SK-N-MC (cell line): ENCODE measurements around the gene RBM46.

Source experiments
- DNase-seq: peaks from one replicate; pipeline ENCODE4 v3.0.0-alpha.2; 2011; ENCODE audit warnings: low read depth, low spot score
- H3K27ac ChIP-seq: fragments of 200-600 bp; sonication (generic); 2 replicates; pipeline ENCODE4 v1.5.1; 2016; ENCODE audit warnings: mixed run types
- H3K36me3 ChIP-seq: fragments of 200-600 bp; sonication (generic); 2 replicates; pipeline ENCODE4 v1.6.1; 2017; ENCODE audit warnings: antibody characterized with exemption, low read length, mixed read lengths; ENCODE audit not compliant: insufficient read depth
- H3K4me3 ChIP-seq: fragments of 200-600 bp; sonication (generic); 2 replicates; pipeline ENCODE4 v1.5.1; 2016
- H3K9ac ChIP-seq: fragments of 200-600 bp; sonication (generic); 2 replicates; pipeline ENCODE4 v1.8.0; 2017; ENCODE audit warnings: mixed run types, mixed read lengths; ENCODE audit not compliant: insufficient read length
- H3K9me3 ChIP-seq: fragments of 200-600 bp; sonication (generic); 2 replicates; pipeline ENCODE4 v1.6.1; 2017; ENCODE audit warnings: low read depth, mild to moderate bottlenecking, antibody characterized with exemption, low read length, moderate library complexity, mixed read lengths
- EZH2 ChIP-seq: fragments of 200-600 bp; sonication (generic); IDR thresholded peaks from one replicate; pipeline ENCODE4 v1.6.1; 2017; ENCODE audit warnings: antibody characterized with exemption
- FOXP2 ChIP-seq: optimal IDR thresholded peaks from 2 replicates; pipeline ENCODE3; 2011; ENCODE audit warnings: mild to moderate bottlenecking, moderate library complexity; ENCODE audit not compliant: insufficient read depth; ENCODE audit errors: extremely low read length, control extremely low read depth
- POLR2AphosphoS5 ChIP-seq: IDR thresholded peaks from 2 replicates; pipeline ENCODE4 v1.6.1; 2012; ENCODE audit warnings: mild to moderate bottlenecking, low read depth, low read length, borderline replicate concordance

RBM46 gene

DNA sequence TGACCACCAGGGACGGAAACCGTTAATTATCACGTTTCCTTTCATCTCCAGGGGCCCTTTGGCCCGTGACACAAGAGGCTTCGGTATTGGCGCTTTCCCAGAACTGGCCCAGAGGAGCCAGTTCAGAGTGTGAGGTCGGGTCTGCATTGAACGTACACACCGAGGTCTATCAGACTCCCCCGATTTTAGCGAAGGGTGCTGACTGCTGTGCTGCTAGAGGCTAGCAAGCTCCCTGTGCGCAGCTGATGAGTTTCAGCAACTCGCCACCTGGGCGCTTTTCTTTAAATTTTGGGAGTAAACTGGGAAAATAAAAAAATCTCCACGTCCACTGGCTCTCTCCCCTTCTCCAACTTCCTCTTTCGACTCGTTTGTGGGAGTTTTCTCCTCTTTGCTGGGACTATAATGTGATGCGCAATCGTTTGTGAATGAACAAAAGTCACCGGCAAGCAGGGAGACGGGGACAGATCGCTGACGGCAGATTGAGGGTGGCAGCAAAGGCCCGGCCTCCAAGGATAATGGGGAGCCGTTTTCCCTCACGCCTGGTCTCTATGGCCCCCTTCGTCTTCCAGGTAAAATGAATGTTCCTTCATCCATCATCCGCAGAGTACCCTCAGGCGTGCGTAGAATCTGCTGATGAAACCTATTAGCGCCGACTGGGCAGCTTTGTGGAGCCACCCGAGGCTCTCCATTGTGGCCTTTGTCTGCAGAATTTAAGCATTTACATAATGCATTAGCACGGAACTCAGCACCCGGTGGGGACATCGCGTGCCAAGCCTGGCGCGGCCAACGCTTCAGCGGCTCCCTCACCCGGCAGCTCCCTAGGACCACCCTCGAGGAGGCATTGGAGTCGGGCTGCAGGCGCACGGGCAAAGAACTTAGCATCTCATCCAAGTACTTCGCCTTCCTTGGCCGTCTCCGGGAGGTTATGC lies 38.9 kb upstream of the RBM46 start:
- TF ChIP-seq EZH2 (no peak), FOXP2 (no peak), POLR2AphosphoS5 (no peak)
- no peak for DNase-seq
- H3K9ac ChIP-seq, result no peak overlapping the region
- H3K36me3 ChIP-seq, result no peaks in the 10 kb centered on the region
- H3K9me3 ChIP-seq, result no peaks in the 10 kb centered on the region
- H3K4me3 ChIP-seq, result no peak overlapping the region
- H3K27ac ChIP-seq, result no peak overlapping the region

DNA sequence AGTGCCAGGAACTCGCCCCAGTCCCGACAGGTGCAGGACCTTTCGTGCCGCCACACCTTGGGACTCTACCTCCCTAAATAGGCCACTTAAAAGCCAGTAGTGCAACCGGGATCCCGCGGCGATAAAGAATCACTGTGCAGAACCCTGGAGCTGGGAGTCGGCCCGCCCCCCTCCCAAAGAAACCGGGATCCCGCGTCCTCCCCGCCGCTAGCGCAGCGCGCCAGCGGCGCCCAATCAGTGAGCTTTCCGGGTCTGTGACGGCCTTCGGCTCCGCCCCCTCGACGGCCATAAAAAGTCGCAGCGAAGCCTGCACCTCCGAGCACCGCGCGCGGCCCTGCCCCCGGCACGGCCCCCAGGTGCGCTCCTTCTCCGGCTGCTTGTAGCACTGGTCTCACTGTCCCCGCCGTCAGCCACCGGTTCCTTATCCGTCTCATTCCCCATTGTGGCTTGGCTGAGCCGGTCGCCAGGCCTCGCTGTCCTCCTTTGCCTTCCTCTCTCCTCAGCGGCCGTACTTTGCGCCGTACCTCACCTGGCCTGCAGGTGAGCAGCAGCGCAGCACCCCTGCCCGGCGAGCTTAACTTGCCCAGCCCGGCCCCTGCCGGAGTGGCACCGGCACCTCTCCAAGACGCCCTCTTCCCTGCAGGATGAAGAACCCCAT lies 37.3 kb upstream of the RBM46 start, which contains the start of gene LRAT:
Gene LRAT (plus strand): TSS at position 318 of the 658 bp plus-strand sequence. CDS start 327 bp downstream, at position 645.
- TF ChIP-seq EZH2 (no peak), POLR2AphosphoS5 (no peak), FOXP2 (no peak)
- Histone ChIP-seq H3K9ac (no peak within 1 kb of the TSS), H3K9me3 (no peaks in the 10 kb centered on the region), H3K27ac (no peak within 1 kb of the TSS), H3K36me3 (no peaks in the 10 kb centered on the region), H3K4me3 (peak within 1 kb of the TSS; percentile 69)
- no peak for DNase-seq

DNA sequence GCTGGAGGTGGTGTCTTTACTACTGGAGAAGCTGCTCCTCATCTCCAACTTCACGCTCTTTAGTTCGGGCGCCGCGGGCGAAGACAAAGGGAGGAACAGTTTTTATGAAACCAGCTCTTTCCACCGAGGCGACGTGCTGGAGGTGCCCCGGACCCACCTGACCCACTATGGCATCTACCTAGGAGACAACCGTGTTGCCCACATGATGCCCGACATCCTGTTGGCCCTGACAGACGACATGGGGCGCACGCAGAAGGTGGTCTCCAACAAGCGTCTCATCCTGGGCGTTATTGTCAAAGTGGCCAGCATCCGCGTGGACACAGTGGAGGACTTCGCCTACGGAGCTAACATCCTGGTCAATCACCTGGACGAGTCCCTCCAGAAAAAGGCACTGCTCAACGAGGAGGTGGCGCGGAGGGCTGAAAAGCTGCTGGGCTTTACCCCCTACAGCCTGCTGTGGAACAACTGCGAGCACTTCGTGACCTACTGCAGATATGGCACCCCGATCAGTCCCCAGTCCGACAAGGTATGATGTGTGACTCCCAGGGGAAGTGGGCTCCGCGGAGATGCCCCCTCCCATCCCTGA lies 36.6 kb upstream of the RBM46 start:
- no peak for DNase-seq
- no peak overlapping the region for H3K27ac ChIP-seq
- no peaks in the 10 kb centered on the region for H3K36me3 ChIP-seq
- no peaks in the 10 kb centered on the region for H3K9me3 ChIP-seq
- no peak for TF ChIP-seq FOXP2
- no peak for TF ChIP-seq EZH2
- no peak for TF ChIP-seq POLR2AphosphoS5
- no peak overlapping the region for H3K9ac ChIP-seq
- H3K4me3 ChIP-seq, result peak overlapping the region; percentile 69

- no peak for TF ChIP-seq POLR2AphosphoS5
- TF ChIP-seq EZH2, result no peak
- no peak for TF ChIP-seq FOXP2
- Histone ChIP-seq H3K27ac (no peak overlapping the region), H3K9me3 (no peaks in the 10 kb centered on the region), H3K9ac (no peak overlapping the region), H3K36me3 (no peaks in the 10 kb centered on the region), H3K4me3 (no peak overlapping the region)
- DNase-seq, result no peak
Measured at GRCh38 chr4:154757713-154758112, 23.4 kb upstream of the RBM46 start.

GRCh38 chr4:154760895-154761294 lies 20.2 kb upstream of the RBM46 start:
- Histone ChIP-seq H3K9me3 (no peaks in the 10 kb centered on the region), H3K36me3 (no peaks in the 10 kb centered on the region), H3K9ac (no peak overlapping the region), H3K27ac (no peak overlapping the region), H3K4me3 (no peak overlapping the region)
- TF ChIP-seq FOXP2, result no peak
- no peak for TF ChIP-seq EZH2
- TF ChIP-seq POLR2AphosphoS5, result no peak
- no peak for DNase-seq

DNA sequence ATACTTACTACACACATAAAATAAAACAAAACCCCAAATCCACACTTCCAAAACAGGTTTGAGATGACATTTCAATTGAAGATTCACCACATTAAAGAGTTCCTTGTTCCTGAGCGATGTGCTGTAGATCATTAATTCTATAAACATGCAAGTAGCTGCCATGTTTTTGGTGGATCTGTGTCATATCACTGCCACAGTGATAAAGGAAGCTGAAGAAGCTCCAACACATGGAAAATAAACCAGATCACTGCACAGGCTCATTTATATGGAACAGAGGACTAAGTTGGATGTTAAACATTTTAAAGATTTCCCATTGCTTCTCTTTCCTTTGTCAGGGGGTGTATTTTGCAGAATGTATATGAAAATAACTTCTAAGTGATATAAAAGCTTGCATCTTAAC lies 2.8 kb upstream of the RBM46 start:
- no peaks in the 10 kb centered on the region for H3K9me3 ChIP-seq
- no peak overlapping the region for H3K9ac ChIP-seq
- H3K4me3 ChIP-seq, result no peak overlapping the region
- no peak for DNase-seq
- TF ChIP-seq FOXP2 (no peak), POLR2AphosphoS5 (no peak), EZH2 (no peak)
- H3K27ac ChIP-seq, result no peak overlapping the region
- H3K36me3 ChIP-seq, result no peaks in the 10 kb centered on the region

DNA sequence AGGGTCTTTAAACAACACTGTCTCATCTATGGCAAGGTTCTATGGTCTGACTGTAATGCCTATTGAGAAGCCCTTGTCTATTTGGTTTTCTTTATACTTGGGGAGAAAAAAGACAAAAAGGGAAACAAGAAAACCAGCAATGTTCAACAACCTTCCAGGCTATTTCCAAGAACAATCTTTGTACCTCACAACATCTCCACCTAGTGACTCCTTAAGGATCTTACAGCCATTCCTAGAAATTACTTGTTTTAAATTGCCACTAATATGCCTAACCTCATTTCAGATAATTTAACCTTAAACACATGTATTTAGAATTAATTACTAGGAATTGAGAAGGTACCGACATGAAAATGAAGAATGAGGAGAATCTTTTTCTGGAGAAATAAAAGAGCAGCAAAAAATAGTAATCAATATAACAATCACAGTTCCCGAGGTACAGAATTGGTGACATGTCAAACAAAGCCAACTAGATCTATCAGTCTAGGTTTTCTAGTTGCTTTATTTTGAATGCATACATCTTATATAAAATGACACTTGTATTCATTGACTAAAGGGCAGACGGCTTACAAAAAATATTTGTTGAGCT lies 1.6 kb upstream of the RBM46 start:
- H3K4me3 ChIP-seq, result no peak overlapping the region
- no peak overlapping the region for H3K9ac ChIP-seq
- no peaks in the 10 kb centered on the region for H3K36me3 ChIP-seq
- no peaks in the 10 kb centered on the region for H3K9me3 ChIP-seq
- TF ChIP-seq FOXP2, result no peak
- TF ChIP-seq EZH2, result no peak
- no peak for TF ChIP-seq POLR2AphosphoS5
- DNase-seq, result no peak
- no peak overlapping the region for H3K27ac ChIP-seq

- DNase-seq, result no peak
- no peak overlapping the region for H3K4me3 ChIP-seq
- H3K9me3 ChIP-seq, result no peaks in the 10 kb centered on the region
- no peaks in the 10 kb centered on the region for H3K36me3 ChIP-seq
- H3K9ac ChIP-seq, result no peak overlapping the region
- TF ChIP-seq EZH2 (no peak), FOXP2 (no peak), POLR2AphosphoS5 (no peak)
- no peak overlapping the region for H3K27ac ChIP-seq
Measured at GRCh38 chr4:154781983-154782293, 866 bp downstream of the RBM46 start.
